GM21717 (cell line): ENCODE data around the gene PTMA.
"Not testable (repeated sequence)": the region's sequence is repeated elsewhere in the genome, so short reads cannot be mapped to it uniquely, and the experiment has no call there.

Source experiments
- ATAC-seq: cut with Tn5 transposase; IDR thresholded peaks from one replicate; pipeline ENCODE4 v1.9.1; 2021; ENCODE audit warnings: mild to moderate bottlenecking, moderate library complexity; ENCODE audit not compliant: unreplicated experiment

Gene PTMA

GRCh38 chr2:231691251-231691772, 17.0 kb upstream of the PTMA start:
- no peak for ATAC-seq

- no peak for ATAC-seq
Observed at GRCh38 chr2:231692847-231693246, 15.5 kb upstream of the PTMA start.

GRCh38 chr2:231693956-231694355, 14.4 kb upstream of the PTMA start:
- ATAC-seq, result no peak

GRCh38 chr2:231696004-231696367, 12.3 kb upstream of the PTMA start:
- ATAC-seq, result no peak

GRCh38 chr2:231699006-231699405, 9.3 kb upstream of the PTMA start:
- ATAC-seq, result no peak

GRCh38 chr2:231701456-231702373, 6.6 kb upstream of the PTMA start:
- ATAC-seq, result no peak

- no peak for ATAC-seq
Observed at GRCh38 chr2:231704017-231704416, 4.3 kb upstream of the PTMA start.

GRCh38 chr2:231706731-231707624, 1.3 kb upstream of the PTMA start:
- peak; percentile 39 for ATAC-seq

- peak; percentile 2 for ATAC-seq
Observed at GRCh38 chr2:231707625-231707926, 749 bp upstream of the PTMA start.

GRCh38 chr2:231708773-231709635, 679 bp downstream of the PTMA start:
- no peak for ATAC-seq

- ATAC-seq, result no peak
Observed at GRCh38 chr2:231709636-231709980, 1.3 kb downstream of the PTMA start.

GRCh38 chr2:231709981-231710798, 1.9 kb downstream of the PTMA start:
- ATAC-seq, result peak; percentile 19

GRCh38 chr2:231710799-231711676, 2.7 kb downstream of the PTMA start:
- ATAC-seq, result no peak

GRCh38 chr2:231711677-231712450, 3.5 kb downstream of the PTMA start:
- no peak for ATAC-seq

GRCh38 chr2:231712451-231713021, 4.2 kb downstream of the PTMA start:
- ATAC-seq, result not testable (repeated sequence)

- not testable (repeated sequence) for ATAC-seq
Observed at GRCh38 chr2:231713406-231713729, 5.0 kb downstream of the PTMA start.

GRCh38 chr2:231713730-231714638, 5.7 kb downstream of the PTMA start:
- ATAC-seq, result no peak
